Fibroblast of lung (primary cell): ENCODE data around the gene ARFIP1. TPM values are rescaled to one million over a fixed set of nuclear protein-coding genes. Genes with fewer than 3 reads are reported as not detected.

Experiments used
- DNase-seq, 2 donors: peaks; one replicate each; pipeline versions ENCODE4 v3.0.0 to v3.0.0-alpha.2; 2010; ENCODE audit warnings: low read depth in 2 of 2
- H2AFZ ChIP-seq: 2 replicates; pipeline ENCODE4 v1.5.1; 2012; ENCODE audit warnings: low read length, control low read depth, inconsistent platforms
- H3K27ac ChIP-seq: 2 replicates; pipeline ENCODE4 v1.5.1; 2011; ENCODE audit warnings: low read length, control low read depth; ENCODE audit not compliant: insufficient read depth
- H3K27me3 ChIP-seq: 2 replicates; pipeline ENCODE4 v1.5.1; 2011; ENCODE audit warnings: mild to moderate bottlenecking, low read length; ENCODE audit not compliant: control insufficient read depth, insufficient read depth
- H3K36me3 ChIP-seq: 2 replicates; pipeline ENCODE4 v1.5.1; 2011; ENCODE audit warnings: low read length; ENCODE audit not compliant: control insufficient read depth, insufficient read depth
- H3K4me1 ChIP-seq: 2 replicates; pipeline ENCODE4 v1.5.1; 2011; ENCODE audit warnings: low read length; ENCODE audit not compliant: control insufficient read depth, insufficient read depth; ENCODE audit errors: extremely low read depth
- H3K4me2 ChIP-seq: 2 replicates; pipeline ENCODE4 v1.5.1; 2011; ENCODE audit warnings: low read length, control low read depth; ENCODE audit not compliant: insufficient read depth; ENCODE audit errors: extremely low read depth
- H3K4me3 ChIP-seq, 4 experiments: fragments of 200-600 bp in 1 of 4; sonication (generic) in 1 of 4; replicated peaks in 1 of 4; 2 replicates each; pipeline ENCODE4 v1.5.1; 2011 to 2016; ENCODE audit warnings: low read length in 4 of 4, low read depth in 3 of 4, mild to moderate bottlenecking in 3 of 4, control low read depth in 2 of 4, inconsistent platforms in 1 of 4, mixed read lengths in 1 of 4; ENCODE audit not compliant: insufficient read depth in 1 of 4; ENCODE audit errors: control extremely low read depth in 1 of 4
- H3K79me2 ChIP-seq: 2 replicates; pipeline ENCODE4 v1.5.1; 2012; ENCODE audit warnings: mild to moderate bottlenecking, low read length, inconsistent platforms; ENCODE audit not compliant: control insufficient read depth, insufficient read depth
- H3K9ac ChIP-seq: 2 replicates; pipeline ENCODE4 v1.5.1; 2011; ENCODE audit warnings: mild to moderate bottlenecking, low read length, control low read depth; ENCODE audit not compliant: insufficient read depth
- H3K9me3 ChIP-seq: 2 replicates; pipeline ENCODE4 v1.5.1; 2012; ENCODE audit warnings: low read depth, low read length; ENCODE audit not compliant: control insufficient read depth, insufficient read depth
- H4K20me1 ChIP-seq: 2 replicates; pipeline ENCODE4 v1.5.1; 2011; ENCODE audit warnings: low read length; ENCODE audit not compliant: control insufficient read depth, insufficient read depth; ENCODE audit errors: extremely low read depth
- CTCF ChIP-seq, 2 donors: IDR thresholded peaks in 1 of 2; conservative IDR thresholded peaks in 1 of 2; 1 replicate in 1 of 2; 2 replicates in 1 of 2; pipeline ENCODE4 v1.5.1; 2011 to 2012; ENCODE audit warnings: low read length in 2 of 2, control low read depth in 1 of 2, inconsistent platforms in 1 of 2, low read depth in 1 of 2, mild to moderate bottlenecking in 1 of 2
- EZH2 ChIP-seq: IDR thresholded peaks from 2 replicates; pipeline ENCODE4 v1.5.1; 2012; ENCODE audit warnings: low read length, control low read depth, mild to moderate bottlenecking; ENCODE audit errors: missing control alignments
- polyA plus RNA-seq, 2 donors: library from polyadenylated mRNA; depleted of rRNA in 1 of 2; stranded (reverse) in 1 of 2; unstranded in 1 of 2; fragments of >200 nt; gene quantifications; 2 replicates each; pipeline ENCODE4 v1.2.1, GENCODE V29; 2011 to 2012; ENCODE audit warnings: missing spikeins in 1 of 2
- total RNA-seq: library from RNA; depleted of rRNA; stranded (reverse); fragments of >200 nt; gene quantifications from 2 replicates; pipeline ENCODE4 v1.2.1, GENCODE V29; 2014

ARFIP1 gene
- total and polyA plus RNA-seq, 2 donors (not counting 1 experiment from before 2014, with no cell fraction given), result 35.6 to 40.8 TPM

- no peaks in the 10 kb centered on the region for H3K27me3 ChIP-seq
- H3K4me3 ChIP-seq, result no peak overlapping the region
- no peaks in the 10 kb centered on the region for H3K36me3 ChIP-seq
- DNase-seq, result no peak
- H3K4me2 ChIP-seq, result no peak overlapping the region
- H3K27ac ChIP-seq, result no peak overlapping the region
- peaks cover 18% of the 10 kb centered on the region for H3K4me1 ChIP-seq
- H3K79me2 ChIP-seq, result no peaks in the 10 kb centered on the region
- no peak overlapping the region for H3K9ac ChIP-seq
- no peaks in the 10 kb centered on the region for H4K20me1 ChIP-seq
- H2AFZ ChIP-seq, result no peak overlapping the region
- TF ChIP-seq CTCF (conservative IDR thresholded peaks at IDR 0.05 in 1 of 2, IDR thresholded peaks at IDR 0.05 in 1 of 2; ENCODE audit: low read depth in 1 of 2, low read length in 2 of 2) (no peak), EZH2 (no peak)
- no peaks in the 10 kb centered on the region for H3K9me3 ChIP-seq
Measured at GRCh38 chr4:152957437-152958171, 177.8 kb downstream of the ARFIP1 start.

GRCh38 chr4:152959080-152959479, 179.3 kb downstream of the ARFIP1 start:
- no peaks in the 10 kb centered on the region for H4K20me1 ChIP-seq
- no peaks in the 10 kb centered on the region for H3K9me3 ChIP-seq

GRCh38 chr4:152960082-152960481, 180.3 kb downstream of the ARFIP1 start:
- Histone ChIP-seq H3K79me2 (no peaks in the 10 kb centered on the region), H3K27ac (no peak overlapping the region), H3K27me3 (no peaks in the 10 kb centered on the region), H3K4me2 (no peak overlapping the region), H3K9me3 (no peaks in the 10 kb centered on the region), H3K9ac (no peak overlapping the region), H4K20me1 (no peaks in the 10 kb centered on the region), H2AFZ (no peak overlapping the region), H3K36me3 (no peaks in the 10 kb centered on the region), H3K4me1 (peaks cover 18% of the 10 kb centered on the region), H3K4me3 (no peak overlapping the region)
- TF ChIP-seq CTCF (conservative IDR thresholded peaks at IDR 0.05 in 1 of 2, IDR thresholded peaks at IDR 0.05 in 1 of 2; ENCODE audit: low read depth in 1 of 2, low read length in 2 of 2), result no peak
- TF ChIP-seq EZH2, result no peak
- DNase-seq, result no peak

More at GRCh38 chr4:152959080-152959479, 179.3 kb downstream of the ARFIP1 start:
- no peak overlapping the region for H3K27ac ChIP-seq
- no peak overlapping the region for H3K4me3 ChIP-seq
- H3K79me2 ChIP-seq, result no peaks in the 10 kb centered on the region
- no peak overlapping the region for H2AFZ ChIP-seq
- no peak for DNase-seq
- H3K36me3 ChIP-seq, result no peaks in the 10 kb centered on the region
- peaks cover 18% of the 10 kb centered on the region for H3K4me1 ChIP-seq
- no peaks in the 10 kb centered on the region for H3K27me3 ChIP-seq
- no peak overlapping the region for H3K4me2 ChIP-seq
- H3K9ac ChIP-seq, result no peak overlapping the region
- TF ChIP-seq EZH2 (no peak), CTCF (conservative IDR thresholded peaks at IDR 0.05 in 1 of 2, IDR thresholded peaks at IDR 0.05 in 1 of 2; ENCODE audit: low read depth in 1 of 2, low read length in 2 of 2) (no peak)
